DMS153 treated with DMSO at 0.1 percent for 48 hours (cell line): Measurements from ENCODE around the gene COMMD10.
"Not testable (repeated sequence)": the region's sequence is repeated elsewhere in the genome, so short reads cannot be mapped to it uniquely, and the experiment has no call there.

Experiments used
- DNase-seq: peaks from one replicate; lab custom pipeline; 2025; ENCODE audit not compliant: unreplicated experiment; lab: John Stamatoyannopoulos, UW

Gene COMMD10

GRCh38 chr5:116091416-116091815, 6.6 kb downstream of the COMMD10 start:
- DNase-seq: no peak

GRCh38 chr5:116097301-116097700, 12.5 kb downstream of the COMMD10 start:
- DNase-seq: no peak

- DNase-seq: no peak
These were observed 14.2 kb downstream of the COMMD10 start for GRCh38 chr5:116098998-116099397.

GRCh38 chr5:116104941-116105340, 20.1 kb downstream of the COMMD10 start:
- DNase-seq: not testable (repeated sequence)

GRCh38 chr5:116115163-116115562, 30.3 kb downstream of the COMMD10 start:
- no peak for DNase-seq

- DNase-seq: no peak
These were observed 45.6 kb downstream of the COMMD10 start for GRCh38 chr5:116130471-116130870.

- no peak for DNase-seq
These were observed 46.2 kb downstream of the COMMD10 start for GRCh38 chr5:116130976-116131375.

- DNase-seq: no peak
These were observed 48.5 kb downstream of the COMMD10 start for GRCh38 chr5:116133281-116133680.

- DNase-seq: no peak
These were observed 50.5 kb downstream of the COMMD10 start for GRCh38 chr5:116135344-116135743.

- peak; percentile 16 for DNase-seq
These were observed 52.9 kb downstream of the COMMD10 start for GRCh38 chr5:116137544-116138378.

- no peak for DNase-seq
These were observed 57.7 kb downstream of the COMMD10 start for GRCh38 chr5:116142495-116142894.

GRCh38 chr5:116144103-116144502, 59.3 kb downstream of the COMMD10 start:
- no peak for DNase-seq

GRCh38 chr5:116144991-116145390, 60.2 kb downstream of the COMMD10 start:
- DNase-seq: no peak

GRCh38 chr5:116145416-116145815, 60.6 kb downstream of the COMMD10 start:
- DNase-seq: no peak

- no peak for DNase-seq
These were observed 67.3 kb downstream of the COMMD10 start for GRCh38 chr5:116152169-116152568.

GRCh38 chr5:116153687-116154174, 68.9 kb downstream of the COMMD10 start:
- no peak for DNase-seq

- no peak for DNase-seq
These were observed 69.4 kb downstream of the COMMD10 start for GRCh38 chr5:116154252-116154651.

- DNase-seq: no peak
These were observed 70.1 kb downstream of the COMMD10 start for GRCh38 chr5:116154931-116155330.

- DNase-seq: no peak
These were observed 73.1 kb downstream of the COMMD10 start for GRCh38 chr5:116157902-116158301.

- no peak for DNase-seq
These were observed 74.2 kb downstream of the COMMD10 start for GRCh38 chr5:116159006-116159405.

- no peak for DNase-seq
These were observed 89.3 kb downstream of the COMMD10 start for GRCh38 chr5:116174111-116174510.

GRCh38 chr5:116176121-116176520, 91.3 kb downstream of the COMMD10 start:
- DNase-seq: no peak

- no peak for DNase-seq
These were observed 94.1 kb downstream of the COMMD10 start for GRCh38 chr5:116178925-116179324.
